ENCODE results near the gene C6orf89. TPM values are rescaled to one million over a fixed set of nuclear protein-coding genes. Genes with fewer than 3 reads are reported as not detected.

C6orf89 gene
- total and polyA plus RNA-seq, 5 donors, result 53.2 to 83.9 (median 75.3) TPM

GRCh38 chr6:36908747-36909146 lies 23.0 kb downstream of the C6orf89 start:
- intact Hi-C loops (cut with DNase I), result loop anchor here in 1 of 4 donors (10.0 kb wide), 1 partner anchor 66 kb away; no protein-coding TSS in a partner anchor
- no peak for ATAC-seq
- no peak overlapping the region for H3K4me3 ChIP-seq (ENCODE audit: low read length)
- peak overlapping the region; percentile 61 for H3K27ac ChIP-seq (ENCODE audit: low read length)
- no peaks in the 10 kb centered on the region for H3K9me3 ChIP-seq (ENCODE audit: control insufficient read depth, low read length)
- no peaks in the 10 kb centered on the region for H3K27me3 ChIP-seq (ENCODE audit: control insufficient read depth, insufficient read depth)
- WGBS, result 64% methylated on average over 2 of the region's 2 CpGs
- DNase-seq, result no peak
- peaks cover 6% of the 10 kb centered on the region for H3K4me1 ChIP-seq (ENCODE audit: control insufficient read depth, insufficient read depth, low read length)

GRCh38 chr6:36912030-36912454 lies 26.3 kb downstream of the C6orf89 start:
- Histone ChIP-seq H3K4me1 (ENCODE audit: control insufficient read depth, insufficient read depth, low read length) (peaks cover 4% of the 10 kb centered on the region), H3K4me3 (ENCODE audit: low read length) (no peak overlapping the region), H3K27ac (ENCODE audit: low read length) (no peak overlapping the region), H3K9me3 (ENCODE audit: control insufficient read depth, low read length) (no peaks in the 10 kb centered on the region), H3K27me3 (ENCODE audit: control insufficient read depth, insufficient read depth) (no peaks in the 10 kb centered on the region)
- WGBS, result 59% methylated on average over 4 of the region's 4 CpGs
- DNase-seq, result no peak
- intact Hi-C loops (cut with DNase I), result no loop called here
- no peak for ATAC-seq

- 70% methylated on average over 8 of the region's 8 CpGs for WGBS
- intact Hi-C loops (cut with DNase I), result no loop called here
- no peak overlapping the region for H3K27ac ChIP-seq (ENCODE audit: low read length)
- ATAC-seq (no peak), DNase-seq (no peak)
- H3K27me3 ChIP-seq (ENCODE audit: control insufficient read depth, insufficient read depth), result no peaks in the 10 kb centered on the region
- no peaks in the 10 kb centered on the region for H3K9me3 ChIP-seq (ENCODE audit: control insufficient read depth, low read length)
- no peak overlapping the region for H3K4me3 ChIP-seq (ENCODE audit: low read length)
- H3K4me1 ChIP-seq (ENCODE audit: control insufficient read depth, insufficient read depth, low read length), result peaks cover 2% of the 10 kb centered on the region
Measured at GRCh38 chr6:36912586-36912985, 26.8 kb downstream of the C6orf89 start.

GRCh38 chr6:36913082-36913481 lies 27.3 kb downstream of the C6orf89 start:
- no peak overlapping the region for H3K27ac ChIP-seq (ENCODE audit: low read length)
- 88% methylated on average over 4 of the region's 4 CpGs for WGBS
- intact Hi-C loops (cut with DNase I), result no loop called here

GRCh38 chr6:36914227-36914794 lies 28.6 kb downstream of the C6orf89 start:
- intact Hi-C loops (cut with DNase I), result no loop called here
- peak in 1 of 3 donors; percentile 68 for DNase-seq

More at GRCh38 chr6:36913082-36913481, 27.3 kb downstream of the C6orf89 start:
- Histone ChIP-seq H3K4me3 (ENCODE audit: low read length) (no peak overlapping the region), H3K9me3 (ENCODE audit: control insufficient read depth, low read length) (no peaks in the 10 kb centered on the region), H3K4me1 (ENCODE audit: control insufficient read depth, insufficient read depth, low read length) (peaks cover 2% of the 10 kb centered on the region), H3K27me3 (ENCODE audit: control insufficient read depth, insufficient read depth) (no peaks in the 10 kb centered on the region)
- no peak for ATAC-seq
- DNase-seq, result no peak

GRCh38 chr6:36915599-36915998 lies 29.8 kb downstream of the C6orf89 start:
- H3K4me3 ChIP-seq (ENCODE audit: low read length), result no peak overlapping the region
- 81% methylated on average over 4 of the region's 4 CpGs for WGBS
- no peaks in the 10 kb centered on the region for H3K9me3 ChIP-seq (ENCODE audit: control insufficient read depth, low read length)
- no peaks in the 10 kb centered on the region for H3K27me3 ChIP-seq (ENCODE audit: control insufficient read depth, insufficient read depth)
- ATAC-seq (no peak), DNase-seq (no peak)
- no peak overlapping the region for H3K27ac ChIP-seq (ENCODE audit: low read length)
- H3K4me1 ChIP-seq (ENCODE audit: control insufficient read depth, insufficient read depth, low read length), result peaks cover 12% of the 10 kb centered on the region
- intact Hi-C loops (cut with DNase I), result no loop called here

More at GRCh38 chr6:36914227-36914794, 28.6 kb downstream of the C6orf89 start:
- 64% methylated on average over 10 of the region's 10 CpGs for WGBS
- H3K4me3 ChIP-seq (ENCODE audit: low read length), result no peak overlapping the region
- H3K4me1 ChIP-seq (ENCODE audit: control insufficient read depth, insufficient read depth, low read length), result peaks cover 10% of the 10 kb centered on the region
- H3K9me3 ChIP-seq (ENCODE audit: control insufficient read depth, low read length), result no peaks in the 10 kb centered on the region
- no peak for ATAC-seq
- no peak overlapping the region for H3K27ac ChIP-seq (ENCODE audit: low read length)
- H3K27me3 ChIP-seq (ENCODE audit: control insufficient read depth, insufficient read depth), result no peaks in the 10 kb centered on the region

GRCh38 chr6:36916126-36916525 lies 30.4 kb downstream of the C6orf89 start:
- Histone ChIP-seq H3K4me1 (ENCODE audit: control insufficient read depth, insufficient read depth, low read length) (peaks cover 12% of the 10 kb centered on the region), H3K4me3 (ENCODE audit: low read length) (no peak overlapping the region), H3K27me3 (ENCODE audit: control insufficient read depth, insufficient read depth) (no peaks in the 10 kb centered on the region), H3K27ac (ENCODE audit: low read length) (no peak overlapping the region), H3K9me3 (ENCODE audit: control insufficient read depth, low read length) (no peaks in the 10 kb centered on the region)
- no peak for ATAC-seq
- 77% methylated on average over 2 of the region's 2 CpGs for WGBS
- intact Hi-C loops (cut with DNase I), result no loop called here
- no peak for DNase-seq

GRCh38 chr6:36917541-36918193 lies 31.9 kb downstream of the C6orf89 start:
- DNase-seq (peak; percentile 58 to 86 (median 79)), ATAC-seq (peak; percentile 68 to 78)
- H3K27ac ChIP-seq (ENCODE audit: low read length), result peak overlapping the region; percentile 73
- intact Hi-C loops (cut with DNase I), result no loop called here
- no peak overlapping the region for H3K4me3 ChIP-seq (ENCODE audit: low read length)
- H3K4me1 ChIP-seq (ENCODE audit: control insufficient read depth, insufficient read depth, low read length), result peaks cover 12% of the 10 kb centered on the region
- 50% methylated on average over 10 of the region's 10 CpGs for WGBS
- no peaks in the 10 kb centered on the region for H3K9me3 ChIP-seq (ENCODE audit: control insufficient read depth, low read length)
- H3K27me3 ChIP-seq (ENCODE audit: control insufficient read depth, insufficient read depth), result no peaks in the 10 kb centered on the region

GRCh38 chr6:36920049-36920448 lies 34.3 kb downstream of the C6orf89 start:
- intact Hi-C loops (cut with DNase I), result no loop called here
- Histone ChIP-seq H3K27ac (ENCODE audit: low read length) (no peak overlapping the region), H3K27me3 (ENCODE audit: control insufficient read depth, insufficient read depth) (no peaks in the 10 kb centered on the region), H3K4me1 (ENCODE audit: control insufficient read depth, insufficient read depth, low read length) (peaks cover 12% of the 10 kb centered on the region), H3K9me3 (ENCODE audit: control insufficient read depth, low read length) (no peaks in the 10 kb centered on the region), H3K4me3 (ENCODE audit: low read length) (no peak overlapping the region)
- ATAC-seq (no peak), DNase-seq (no peak)
- WGBS, result 88% methylated on average over 4 of the region's 4 CpGs

GRCh38 chr6:36920546-36920945 lies 34.8 kb downstream of the C6orf89 start:
- intact Hi-C loops (cut with DNase I), result no loop called here
- 66% methylated on average over 5 of the region's 5 CpGs for WGBS
- no peaks in the 10 kb centered on the region for H3K9me3 ChIP-seq (ENCODE audit: control insufficient read depth, low read length)
- H3K27ac ChIP-seq (ENCODE audit: low read length), result no peak overlapping the region
- no peaks in the 10 kb centered on the region for H3K27me3 ChIP-seq (ENCODE audit: control insufficient read depth, insufficient read depth)
- peaks cover 12% of the 10 kb centered on the region for H3K4me1 ChIP-seq (ENCODE audit: control insufficient read depth, insufficient read depth, low read length)
- H3K4me3 ChIP-seq (ENCODE audit: low read length), result no peak overlapping the region
- ATAC-seq (no peak), DNase-seq (no peak)

- intact Hi-C loops (cut with DNase I), result no loop called here
- no peak overlapping the region for H3K27ac ChIP-seq (ENCODE audit: low read length)
- no peaks in the 10 kb centered on the region for H3K27me3 ChIP-seq (ENCODE audit: control insufficient read depth, insufficient read depth)
- peaks cover 7% of the 10 kb centered on the region for H3K4me1 ChIP-seq (ENCODE audit: control insufficient read depth, insufficient read depth, low read length)
- no peak for ATAC-seq
- WGBS, result 84% methylated on average over 4 of the region's 4 CpGs
- no peak for DNase-seq
- no peaks in the 10 kb centered on the region for H3K9me3 ChIP-seq (ENCODE audit: control insufficient read depth, low read length)
- H3K4me3 ChIP-seq (ENCODE audit: low read length), result no peak overlapping the region
Measured at GRCh38 chr6:36924131-36924530, 38.4 kb downstream of the C6orf89 start.

Data from right cardiac atrium (tissue), 5 donors.